HG03060 (cell line): ENCODE results near the gene DEF6.
"Not testable (repeated sequence)": the region's sequence is repeated elsewhere in the genome, so short reads cannot be mapped to it uniquely, and the experiment has no call there.

ENCODE experiments used
- ATAC-seq: cut with Tn5 transposase; IDR thresholded peaks from one replicate; pipeline ENCODE4 v1.9.1; 2021; ENCODE audit warnings: low read depth, moderate number of reproducible peaks; ENCODE audit not compliant: unreplicated experiment

The DEF6 gene

GRCh38 chr6:35309611-35310264 is 12.1 kb downstream of the DEF6 start:
- no peak for ATAC-seq

GRCh38 chr6:35310265-35310831 is 12.7 kb downstream of the DEF6 start:
- no peak for ATAC-seq

- ATAC-seq, result no peak
These were observed 13.9 kb downstream of the DEF6 start for GRCh38 chr6:35311390-35312075.

- no peak for ATAC-seq
These were observed 14.6 kb downstream of the DEF6 start for GRCh38 chr6:35312076-35312800.

- no peak for ATAC-seq
These were observed 15.2 kb downstream of the DEF6 start for GRCh38 chr6:35312807-35313206.

GRCh38 chr6:35317483-35318195 is 20.0 kb downstream of the DEF6 start:
- no peak for ATAC-seq

GRCh38 chr6:35318196-35319171 is 20.9 kb downstream of the DEF6 start:
- no peak for ATAC-seq

GRCh38 chr6:35319346-35320030 is 21.9 kb downstream of the DEF6 start:
- ATAC-seq, result no peak

- no peak for ATAC-seq
These were observed 22.4 kb downstream of the DEF6 start for GRCh38 chr6:35320031-35320410.

- ATAC-seq, result no peak
These were observed 23.5 kb downstream of the DEF6 start for GRCh38 chr6:35321091-35321490.

GRCh38 chr6:35327349-35328027 is 29.9 kb downstream of the DEF6 start:
- no peak for ATAC-seq

- ATAC-seq, result no peak
These were observed 30.6 kb downstream of the DEF6 start for GRCh38 chr6:35328108-35328723.

GRCh38 chr6:35328965-35329364 is 31.3 kb downstream of the DEF6 start:
- ATAC-seq, result not testable (repeated sequence)

GRCh38 chr6:35330541-35331119 is 33.0 kb downstream of the DEF6 start:
- ATAC-seq, result no peak

- ATAC-seq, result not testable (repeated sequence)
These were observed 34.7 kb downstream of the DEF6 start for GRCh38 chr6:35332074-35332887.

- no peak for ATAC-seq
These were observed 43.9 kb downstream of the DEF6 start for GRCh38 chr6:35341557-35341956.
